ENCODE measurements around the gene TGM3.

DNA sequence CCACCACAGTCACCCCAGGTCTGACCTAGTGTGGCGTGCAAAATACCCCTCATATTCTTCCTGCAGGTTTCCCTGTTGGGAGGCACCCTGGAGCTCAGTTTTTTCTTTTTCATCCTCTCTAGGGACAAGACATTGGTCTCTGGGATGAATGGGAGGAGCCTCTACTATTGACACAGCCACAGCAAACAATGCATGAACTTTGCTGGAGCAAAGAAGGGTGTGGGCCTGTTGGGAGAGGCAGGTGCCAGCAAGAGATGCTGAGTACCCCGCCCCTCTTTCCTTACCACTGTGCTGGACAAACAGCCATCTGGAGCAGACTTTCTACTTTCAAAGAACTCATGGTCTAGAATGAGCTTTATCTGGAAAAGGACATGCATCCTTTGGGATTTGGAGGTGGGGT is 10.1 kb downstream of the TGM3 start:
- TF ChIP-seq, protein P1, sequence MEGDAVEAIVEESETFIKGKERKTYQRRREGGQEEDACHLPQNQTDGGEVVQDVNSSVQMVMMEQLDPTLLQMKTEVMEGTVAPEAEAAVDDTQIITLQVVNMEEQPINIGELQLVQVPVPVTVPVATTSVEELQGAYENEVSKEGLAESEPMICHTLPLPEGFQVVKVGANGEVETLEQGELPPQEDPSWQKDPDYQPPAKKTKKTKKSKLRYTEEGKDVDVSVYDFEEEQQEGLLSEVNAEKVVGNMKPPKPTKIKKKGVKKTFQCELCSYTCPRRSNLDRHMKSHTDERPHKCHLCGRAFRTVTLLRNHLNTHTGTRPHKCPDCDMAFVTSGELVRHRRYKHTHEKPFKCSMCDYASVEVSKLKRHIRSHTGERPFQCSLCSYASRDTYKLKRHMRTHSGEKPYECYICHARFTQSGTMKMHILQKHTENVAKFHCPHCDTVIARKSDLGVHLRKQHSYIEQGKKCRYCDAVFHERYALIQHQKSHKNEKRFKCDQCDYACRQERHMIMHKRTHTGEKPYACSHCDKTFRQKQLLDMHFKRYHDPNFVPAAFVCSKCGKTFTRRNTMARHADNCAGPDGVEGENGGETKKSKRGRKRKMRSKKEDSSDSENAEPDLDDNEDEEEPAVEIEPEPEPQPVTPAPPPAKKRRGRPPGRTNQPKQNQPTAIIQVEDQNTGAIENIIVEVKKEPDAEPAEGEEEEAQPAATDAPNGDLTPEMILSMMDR (IDR thresholded peaks at IDR 0.05), result no peak
- TF ChIP-seq POLR2A (IDR thresholded peaks at IDR 0.05) (no peak), EP300 (IDR thresholded peaks at IDR 0.05) (no peak)
